Non-pigmented ciliary epithelial cell (primary cell): ENCODE measurements around the gene SLC35F1.
A peak's percentile ranks its signal among the peaks of the same experiment; 100 is the strongest.
"Not testable (repeated sequence)": the region's sequence is repeated elsewhere in the genome, so short reads cannot be mapped to it uniquely, and the experiment has no call there.

Source experiments
- DNase-seq: peaks from one replicate; pipeline ENCODE4 v3.0.0-alpha.2; 2010; ENCODE audit warnings: low read depth

SLC35F1 gene

DNA sequence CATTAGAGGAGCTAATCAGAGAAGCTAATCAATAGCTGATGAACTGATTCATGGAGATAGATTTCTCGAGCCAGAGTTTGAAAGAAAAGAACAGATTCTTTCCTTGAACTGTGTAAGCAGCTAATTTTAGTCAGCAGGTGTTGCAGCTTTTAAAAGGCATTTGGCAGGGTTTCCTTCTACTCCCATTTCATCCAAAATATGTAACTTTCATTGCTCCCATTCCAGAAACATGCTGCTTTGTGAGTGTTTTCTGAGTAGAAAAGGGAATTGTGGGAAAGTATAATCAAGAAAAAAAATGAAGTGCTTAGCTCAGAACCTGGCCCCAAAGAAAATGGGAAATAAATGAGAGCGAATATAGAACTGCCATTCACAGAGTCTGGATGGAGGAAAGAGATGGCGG is 20.8 kb downstream of the SLC35F1 start:
- DNase-seq, result no peak

DNA sequence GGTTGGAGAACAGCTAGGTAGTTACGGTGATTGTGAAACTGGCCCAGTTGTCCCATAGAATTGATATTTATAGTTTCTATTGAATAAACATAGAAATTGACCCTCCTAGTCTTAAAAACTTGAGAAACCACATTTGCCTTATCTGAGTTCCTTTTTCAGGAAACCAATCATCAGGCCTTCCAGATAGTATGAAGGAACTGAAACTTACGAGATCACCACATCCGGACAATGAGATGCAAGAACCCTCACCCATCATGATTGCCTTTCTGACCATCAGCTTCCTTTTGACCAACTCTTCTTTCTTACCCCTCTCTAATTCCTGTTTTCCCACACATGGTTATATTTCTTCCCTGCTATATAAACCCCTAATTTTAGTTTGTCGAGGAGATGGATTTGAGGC is 21.8 kb downstream of the SLC35F1 start:
- no peak for DNase-seq

DNA sequence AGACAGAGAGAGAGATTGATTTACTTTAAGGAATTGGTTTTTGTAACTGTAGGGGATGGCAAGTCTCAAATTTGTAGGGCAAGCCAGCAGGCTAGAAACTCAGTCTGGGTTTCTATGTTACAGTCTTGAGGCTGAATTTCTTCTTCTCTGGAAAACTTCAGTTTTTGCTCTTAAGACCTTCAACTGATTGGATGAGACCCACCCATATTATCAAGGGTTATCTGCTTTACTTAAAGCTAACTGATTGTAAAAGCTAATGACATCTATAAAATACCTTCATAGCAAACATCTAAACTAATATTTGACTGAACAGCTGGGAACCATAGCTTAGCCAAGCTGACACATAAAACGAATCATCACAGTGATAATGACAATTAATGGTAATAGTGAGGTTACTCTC is 22.4 kb downstream of the SLC35F1 start:
- DNase-seq, result no peak

DNA sequence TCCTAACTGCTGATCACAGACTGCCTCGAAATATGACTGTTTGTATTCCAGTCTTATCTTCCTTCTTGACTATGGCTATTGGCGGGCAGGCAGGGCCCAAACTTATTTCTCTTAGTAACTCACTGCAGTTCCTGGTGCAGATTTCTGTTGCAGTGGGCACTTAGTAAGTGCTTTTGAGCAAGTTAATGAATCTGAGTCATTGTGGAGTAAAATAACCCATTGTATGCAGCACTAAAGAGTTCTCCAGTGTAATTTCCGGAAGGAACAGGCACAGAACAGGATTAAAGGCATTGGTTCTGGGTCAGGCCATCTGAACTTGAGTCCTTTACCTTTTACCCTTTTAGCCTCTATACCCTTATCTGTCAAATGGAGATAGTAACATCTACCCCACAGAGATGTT is 23.6 kb downstream of the SLC35F1 start:
- DNase-seq, result no peak

DNA sequence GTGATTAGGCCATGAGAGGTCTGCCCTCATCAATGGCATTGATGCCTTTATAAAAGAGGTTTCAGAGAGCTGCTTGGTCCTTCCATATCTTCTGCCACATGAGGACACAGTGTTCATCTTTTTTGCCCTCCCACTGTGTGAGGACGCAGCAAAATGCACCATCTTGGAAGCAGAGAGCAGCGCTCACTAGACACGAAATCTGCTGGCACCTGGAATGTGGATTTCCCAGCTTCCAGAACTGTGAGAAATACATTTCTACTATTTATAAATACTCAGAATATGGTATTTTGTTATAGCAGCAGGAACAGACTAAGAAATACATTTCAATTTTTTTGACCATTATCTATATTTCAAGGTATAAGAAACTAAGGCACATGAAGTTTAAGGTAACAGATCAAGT is 24.9 kb downstream of the SLC35F1 start:
- DNase-seq, result no peak

DNA sequence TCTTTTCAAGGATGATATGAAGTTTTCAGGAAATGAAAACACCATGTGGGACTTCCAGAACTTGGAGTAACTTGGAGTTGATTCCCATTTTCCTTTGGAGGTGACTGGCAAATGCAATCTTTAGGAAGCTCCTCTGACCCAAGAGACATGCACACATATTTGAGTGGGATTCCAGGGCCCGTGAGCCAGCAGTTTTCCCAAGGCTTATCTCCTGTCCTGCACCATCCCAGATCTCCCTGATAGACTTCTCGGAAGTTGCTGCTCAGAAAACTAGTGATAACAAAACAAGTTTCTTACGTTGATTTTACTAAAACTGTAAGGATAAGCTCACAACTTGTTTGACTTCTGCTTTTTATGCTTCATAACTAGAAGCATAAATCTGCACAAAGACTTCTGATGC is 25.6 kb downstream of the SLC35F1 start:
- no peak for DNase-seq

DNA sequence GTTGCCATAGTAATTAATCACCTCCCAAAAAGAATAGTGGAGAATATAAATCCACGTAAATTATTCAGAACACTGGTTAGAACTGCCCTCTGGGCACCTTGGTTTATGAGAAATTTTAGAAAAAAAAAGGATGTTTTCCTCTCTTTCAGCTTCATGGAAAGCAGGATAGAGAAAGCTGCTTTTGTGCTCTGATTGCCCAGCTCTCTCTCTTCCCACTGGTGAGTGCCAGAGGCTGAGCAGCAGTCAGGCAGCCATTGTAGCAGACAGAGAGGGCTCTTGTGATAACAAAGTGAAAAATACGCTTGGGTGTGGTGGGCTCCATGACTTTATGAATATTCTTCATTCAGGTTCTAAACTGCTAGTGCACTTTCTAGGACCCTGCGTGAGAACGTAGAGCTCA is 26.4 kb downstream of the SLC35F1 start:
- DNase-seq, result no peak

DNA sequence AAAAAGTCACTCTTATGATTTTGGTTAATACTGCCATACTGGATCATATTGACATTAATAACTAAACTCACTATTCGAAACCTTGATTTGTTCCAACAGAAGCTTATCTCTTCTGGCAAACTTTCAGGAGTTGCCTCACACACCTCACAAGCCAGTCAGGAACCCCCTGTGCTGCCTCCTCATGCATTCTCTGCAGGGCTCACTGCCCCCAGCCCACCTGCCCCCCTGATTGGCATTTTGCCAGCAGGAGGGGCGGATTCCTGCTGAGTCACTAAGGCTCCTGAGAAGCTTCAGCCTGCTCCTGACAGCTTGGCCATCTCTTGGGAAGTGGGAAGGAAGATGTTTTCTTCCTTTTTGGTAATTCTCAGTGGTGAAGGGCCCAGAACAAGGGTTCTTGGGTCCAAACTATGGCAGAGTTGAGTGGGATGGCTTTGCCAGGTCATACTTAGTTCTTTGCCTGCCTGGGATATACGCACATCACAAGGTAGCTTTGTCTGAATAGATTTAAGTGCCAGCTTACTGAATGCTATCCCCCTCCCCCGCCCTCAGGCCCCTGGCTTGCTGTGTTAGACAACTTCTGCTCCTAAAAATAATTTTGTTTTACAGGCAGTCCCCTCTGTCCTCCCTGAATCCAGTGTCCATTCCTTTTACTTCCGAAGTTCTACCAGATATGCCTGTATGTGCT is 31.4 kb downstream of the SLC35F1 start:
- no peak for DNase-seq

DNA sequence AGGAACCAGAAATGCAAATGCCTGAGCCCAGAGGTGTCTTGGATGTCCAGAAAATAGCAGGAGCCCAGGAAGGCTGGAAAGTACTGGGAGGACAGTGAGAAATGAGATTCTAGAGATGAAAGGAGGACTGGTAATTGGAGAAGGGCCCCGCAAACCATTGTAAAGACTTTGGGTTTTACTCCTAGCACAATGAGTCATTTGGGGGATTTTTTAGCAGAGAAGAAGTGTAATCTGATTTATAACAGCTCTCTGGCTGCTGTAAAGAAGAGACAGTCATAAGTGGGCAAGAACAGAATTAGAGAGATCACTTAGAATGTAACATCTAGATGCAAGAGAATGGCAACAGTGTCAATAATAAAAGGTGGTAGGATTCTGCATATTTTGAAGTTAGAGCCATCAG is 40.2 kb downstream of the SLC35F1 start:
- DNase-seq, result no peak

DNA sequence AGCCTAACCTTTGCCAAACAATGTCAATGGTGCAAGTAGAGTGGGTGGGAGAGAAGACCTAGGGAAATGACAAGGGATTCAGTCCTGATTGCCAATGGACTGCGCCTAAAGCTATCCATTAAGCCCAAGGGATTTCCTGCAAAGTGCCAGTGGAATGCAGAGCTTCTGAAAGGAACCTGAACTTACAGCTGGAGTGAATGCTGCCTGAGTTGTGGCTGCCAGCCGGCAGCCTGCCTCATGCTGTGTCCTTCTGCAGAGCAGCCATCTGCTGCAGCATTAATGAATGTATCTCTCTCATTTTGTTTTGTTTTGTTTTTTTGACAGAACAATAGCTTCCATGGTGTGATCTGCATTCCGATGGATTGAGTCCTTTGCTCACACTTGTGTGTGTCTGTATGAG is 44.7 kb downstream of the SLC35F1 start:
- DNase-seq, result no peak

DNA sequence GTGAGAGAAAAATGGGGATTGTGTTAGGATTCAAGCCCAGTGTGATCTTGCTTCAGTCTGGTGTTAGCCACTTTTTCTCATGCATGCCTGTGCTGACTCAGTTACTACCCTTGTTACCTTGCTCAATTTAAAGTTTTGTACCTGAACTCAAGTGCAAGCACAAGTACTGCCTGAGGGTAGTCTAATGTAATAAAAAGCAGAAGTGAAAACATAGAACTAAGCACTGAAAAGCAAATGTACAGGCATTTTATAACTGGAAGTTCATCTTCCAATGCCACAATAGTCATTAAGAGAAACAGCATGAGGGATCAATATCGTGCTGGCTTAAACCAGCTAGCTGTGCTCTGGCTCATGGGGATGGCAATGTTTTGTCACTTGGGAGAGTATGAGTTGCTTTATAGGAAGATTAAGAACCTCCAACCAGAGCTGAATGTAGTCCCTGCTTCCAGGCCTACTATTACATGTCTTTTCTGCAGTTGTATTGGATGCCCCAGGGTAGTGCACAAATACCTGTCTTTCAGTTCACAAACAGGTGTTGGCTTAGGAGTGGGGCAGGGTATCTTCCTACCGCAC is 48.7 kb downstream of the SLC35F1 start:
- no peak for DNase-seq

DNA sequence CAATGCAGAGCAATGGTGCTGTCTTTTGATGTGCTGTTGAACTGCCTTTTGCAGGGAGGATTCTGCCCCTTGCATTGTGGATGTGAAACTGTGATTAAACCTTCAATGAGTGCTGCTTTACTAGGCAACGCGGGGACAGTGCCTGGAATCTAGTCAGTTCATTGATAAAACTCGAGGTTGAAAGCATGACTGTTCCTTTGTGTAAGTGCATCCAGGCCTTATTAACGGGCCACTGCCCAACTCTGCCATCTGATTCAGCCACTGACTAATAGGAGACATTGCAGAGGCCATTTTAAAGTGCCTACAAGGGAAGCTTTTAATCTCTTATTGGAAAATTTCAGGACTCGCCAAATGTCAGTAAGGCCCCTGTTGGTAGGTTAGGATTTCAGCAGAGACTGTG is 49.3 kb downstream of the SLC35F1 start:
- DNase-seq, result peak; percentile 8

DNA sequence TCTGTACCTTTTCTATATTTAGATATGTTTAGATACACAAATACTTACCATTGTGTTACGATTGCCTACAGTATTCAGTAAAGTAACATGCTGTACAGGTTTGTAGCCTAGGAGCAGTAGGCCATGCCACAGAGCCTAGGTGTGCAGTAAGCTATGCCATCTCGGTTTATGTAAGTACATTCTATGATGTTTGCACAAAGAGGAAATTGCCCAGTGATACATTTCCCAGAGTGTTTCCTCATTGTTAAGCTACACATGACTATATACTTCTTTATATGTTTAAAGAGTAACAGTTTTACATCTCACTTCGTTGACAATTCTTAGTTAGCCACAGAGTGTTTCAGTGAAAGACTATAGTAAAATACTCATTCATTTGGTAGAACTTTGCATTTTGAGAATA is 51.5 kb downstream of the SLC35F1 start:
- DNase-seq, result no peak

DNA sequence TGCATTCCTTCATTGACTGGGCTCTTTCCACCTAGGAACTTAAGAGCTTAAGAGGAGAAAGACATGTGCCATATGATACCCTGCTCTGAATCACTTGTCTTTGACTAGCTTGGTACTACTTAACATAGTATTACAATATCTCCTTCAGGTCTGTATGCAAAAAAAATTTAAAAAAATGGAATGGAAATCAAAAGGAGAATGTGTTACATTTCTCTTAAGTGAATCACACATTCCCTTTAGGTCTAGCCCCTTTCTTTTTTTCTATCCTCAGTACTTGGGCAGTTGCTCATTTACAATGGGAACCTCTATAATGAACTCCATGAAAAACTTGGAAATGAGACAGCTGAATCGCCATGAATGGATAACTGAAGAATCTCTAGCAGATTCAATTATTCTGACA is 53.8 kb downstream of the SLC35F1 start:
- DNase-seq, result no peak

DNA sequence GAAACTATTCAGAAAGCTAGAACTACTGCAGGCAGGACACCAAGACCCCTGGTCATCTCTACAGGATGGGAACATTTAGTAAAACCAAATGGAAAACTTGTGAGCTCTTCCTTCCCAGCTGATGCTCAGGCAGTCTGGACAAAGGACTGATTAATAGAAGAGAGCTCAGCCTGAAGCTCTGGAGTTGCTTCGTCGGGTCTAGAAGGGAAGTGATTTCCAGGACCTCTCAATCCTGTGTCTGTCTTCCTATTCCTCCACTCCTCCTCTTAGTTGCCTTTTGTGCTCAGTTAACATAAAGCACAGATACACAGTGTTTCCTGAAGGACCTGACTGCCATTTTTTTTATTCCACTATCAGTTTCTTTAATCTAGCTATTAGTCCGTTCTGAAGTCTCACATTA is 54.2 kb downstream of the SLC35F1 start:
- no peak for DNase-seq

DNA sequence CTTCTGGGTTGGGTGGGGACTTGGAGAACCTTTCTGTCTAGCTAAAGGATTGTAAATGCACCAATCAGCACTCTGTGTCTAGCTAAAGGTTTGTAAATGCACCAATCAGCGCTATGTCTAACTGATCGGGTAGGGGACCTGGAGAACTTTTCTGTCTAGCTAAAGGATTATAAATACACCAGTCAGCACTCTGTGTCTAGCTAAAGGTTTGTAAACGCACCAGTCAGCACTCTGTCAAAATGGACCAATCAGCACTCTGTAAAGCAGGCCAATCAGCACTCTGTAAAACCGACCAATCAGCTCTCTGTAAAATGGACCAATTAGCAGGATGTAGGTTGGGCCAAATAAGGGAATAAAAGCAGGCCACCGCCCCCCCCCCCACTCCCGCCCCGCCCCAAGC is 58.7 kb downstream of the SLC35F1 start:
- not testable (repeated sequence) for DNase-seq

DNA sequence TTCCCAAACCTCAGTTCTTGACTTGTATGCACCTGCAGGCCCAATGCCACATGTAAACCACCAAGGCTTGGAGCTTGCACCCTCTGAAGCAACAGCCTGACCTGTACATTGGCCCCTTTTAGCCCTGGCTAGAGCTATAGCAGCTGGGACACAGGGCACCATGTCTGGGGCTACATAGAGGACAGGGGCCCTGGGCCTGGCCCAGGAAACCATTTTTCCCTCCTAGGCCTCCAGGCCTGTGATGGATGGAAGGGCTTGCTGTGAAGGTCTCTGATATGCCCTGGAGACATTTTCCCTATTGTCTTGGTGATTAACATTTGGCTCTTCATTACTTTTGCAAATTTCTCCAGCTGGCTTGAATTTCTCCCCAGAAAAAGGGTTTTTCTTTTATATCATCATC is 64.6 kb downstream of the SLC35F1 start:
- DNase-seq, result no peak

DNA sequence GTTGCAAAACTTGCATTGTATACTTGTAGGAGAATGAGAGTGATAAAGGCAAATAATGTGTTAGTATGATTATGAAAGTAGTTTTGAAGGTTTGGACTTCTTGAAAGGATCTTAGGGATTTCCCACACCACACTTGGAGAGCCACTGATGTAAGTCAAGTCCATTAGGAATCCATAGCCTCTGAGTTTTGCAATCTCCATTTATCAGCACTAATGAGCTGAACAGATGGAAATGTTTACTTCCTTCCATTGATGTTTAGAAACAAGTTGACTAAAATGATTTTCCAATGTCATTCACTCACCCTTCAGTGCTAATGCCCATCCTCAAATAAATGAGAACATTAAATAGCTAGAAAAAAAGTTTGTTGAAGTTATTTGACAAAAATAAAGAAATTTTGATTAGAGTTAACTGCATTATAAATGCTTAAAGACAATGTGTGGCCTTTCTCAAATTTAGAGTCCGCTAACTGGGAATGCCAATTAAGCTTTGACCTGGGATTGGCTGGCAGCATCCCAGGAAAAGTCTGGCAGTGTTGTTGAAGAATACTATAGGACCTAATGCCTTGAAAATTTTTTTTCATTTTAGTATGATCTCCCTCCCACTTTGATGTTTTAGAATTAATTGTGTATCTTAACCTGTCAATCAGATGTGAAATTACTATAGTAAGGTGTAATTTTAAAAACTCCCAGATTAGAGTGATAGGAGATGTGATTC is 68.0 kb downstream of the SLC35F1 start:
- DNase-seq, result no peak

DNA sequence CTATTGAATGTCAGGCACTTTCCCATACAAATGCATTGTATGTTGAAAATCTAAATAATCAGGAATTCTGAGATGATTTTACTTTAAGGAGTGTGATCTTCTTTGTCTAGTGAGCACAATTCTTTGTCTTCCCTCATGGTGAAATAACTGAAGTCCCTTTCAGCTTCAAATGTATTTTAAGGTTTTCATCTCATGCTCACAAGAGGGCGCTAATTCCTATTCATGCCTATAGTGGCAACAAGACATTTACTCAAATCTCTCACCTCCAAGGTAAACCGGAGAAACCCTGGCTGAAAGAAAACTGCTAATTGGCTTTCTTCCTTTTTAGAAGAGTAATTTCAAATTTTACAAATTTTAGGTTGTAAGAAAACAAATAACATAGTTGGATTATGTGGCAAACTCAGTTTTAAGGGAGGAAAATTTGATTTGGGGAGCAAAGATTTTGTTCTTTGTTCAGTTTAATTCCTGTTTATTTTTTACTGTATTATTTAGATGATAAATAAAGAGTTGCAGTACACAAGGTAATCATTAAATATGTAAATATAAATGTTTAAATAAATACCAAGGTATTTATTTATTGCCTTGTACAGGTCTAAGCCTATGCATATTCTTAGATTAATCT is 69.1 kb downstream of the SLC35F1 start:
- DNase-seq, result no peak

DNA sequence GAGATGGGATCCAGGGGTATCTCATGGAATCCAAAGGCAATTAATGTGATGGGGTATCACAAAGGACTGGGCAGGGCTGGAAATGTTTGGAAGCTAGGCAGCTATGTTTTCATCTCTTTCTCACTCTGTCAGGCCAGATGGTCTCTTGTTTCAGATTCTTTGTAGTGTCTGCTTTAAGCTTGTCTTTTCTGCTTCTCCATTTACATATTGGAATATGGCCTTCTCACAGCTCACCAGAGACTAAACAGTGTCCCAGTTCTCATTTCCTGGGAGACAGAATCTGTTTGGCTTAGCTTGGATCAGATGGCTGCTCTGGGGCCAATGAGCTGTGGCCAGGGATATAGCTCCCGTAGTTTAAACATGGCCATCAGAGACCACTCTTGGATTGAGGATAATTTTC is 78.9 kb downstream of the SLC35F1 start:
- DNase-seq, result no peak

DNA sequence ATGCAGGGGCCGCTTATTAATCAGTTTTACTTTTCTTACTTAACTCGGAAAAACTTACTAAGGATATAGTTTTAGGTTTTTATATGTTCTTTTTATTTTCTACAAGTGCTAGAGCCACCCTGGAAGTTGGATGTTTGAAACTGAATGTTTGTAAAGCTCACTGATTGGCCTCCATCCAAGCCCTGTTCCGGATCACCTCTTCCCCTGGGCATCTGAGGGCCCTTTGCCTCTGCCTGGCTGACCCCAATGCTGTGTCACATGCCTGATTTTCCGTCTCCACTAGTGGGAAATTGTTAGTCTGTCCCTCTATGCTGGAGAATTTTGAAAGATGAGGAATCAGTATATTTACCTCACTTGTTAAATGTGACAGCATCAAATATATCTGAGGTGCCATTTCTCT is 79.3 kb downstream of the SLC35F1 start:
- DNase-seq, result no peak

DNA sequence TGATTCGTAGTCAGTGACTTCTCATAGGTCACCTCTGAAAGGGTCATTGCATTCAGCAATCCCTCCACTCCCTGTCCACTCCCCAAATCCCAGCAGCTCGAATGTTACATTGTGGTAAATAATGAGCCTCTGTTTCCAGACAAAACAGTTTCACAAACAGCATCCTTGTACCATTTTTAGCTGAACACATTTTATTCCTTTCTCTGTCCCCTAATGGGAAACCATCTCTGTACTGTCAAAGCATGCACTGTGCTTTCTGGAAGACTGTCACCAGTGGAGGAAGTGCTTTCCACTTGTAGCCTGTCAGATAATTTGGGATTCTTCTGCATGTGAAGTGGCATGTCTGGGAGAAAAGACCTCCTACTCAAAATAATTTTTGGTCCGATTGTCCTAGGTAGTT is 82.0 kb downstream of the SLC35F1 start:
- DNase-seq, result no peak

DNA sequence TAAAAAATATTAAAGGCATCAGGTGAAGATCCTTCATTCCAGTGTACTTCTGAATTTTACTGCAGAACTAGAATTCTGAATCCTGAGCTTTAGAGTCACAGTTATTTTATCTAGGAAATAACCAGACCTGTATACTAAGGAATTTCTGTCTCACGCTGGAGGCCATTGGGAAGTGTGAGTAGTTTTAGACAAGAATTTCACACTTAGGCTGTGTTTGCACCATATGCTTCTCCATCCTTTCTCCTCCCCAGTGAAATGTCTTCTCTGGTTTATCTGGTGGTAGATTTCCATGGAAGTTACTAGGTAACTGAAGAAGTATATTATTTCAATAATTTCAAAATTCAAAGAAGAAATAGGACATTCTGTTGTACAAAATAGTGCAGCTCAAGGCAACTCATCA is 83.1 kb downstream of the SLC35F1 start:
- no peak for DNase-seq
